ENCODE data around the gene PTPN21. TPM values are rescaled to one million over a fixed set of nuclear protein-coding genes. Genes with fewer than 3 reads are reported as not detected.

The PTPN21 gene
- polyA plus RNA-seq, 1 of the 3 experiments (the other 2 are of a cell fraction), result 5.6 TPM

DNA sequence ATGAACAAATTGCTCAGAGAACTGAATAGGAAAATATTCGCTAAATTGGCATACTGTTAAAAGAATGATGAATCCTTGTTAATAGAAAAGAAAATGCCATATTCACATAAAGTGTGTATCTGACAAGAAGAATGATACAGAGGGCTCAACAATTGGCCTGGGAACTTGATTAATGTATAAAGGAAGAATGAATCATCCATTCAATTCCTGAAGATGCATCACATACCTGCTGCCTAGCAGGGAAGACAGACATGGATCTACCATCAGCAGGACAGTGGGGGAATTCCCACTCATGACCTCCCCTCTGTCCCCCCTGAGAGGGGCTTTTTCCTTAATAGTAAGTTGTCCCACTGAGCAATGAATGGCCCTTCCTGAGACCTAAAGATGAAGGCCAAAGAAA lies 13.5 kb downstream of the PTPN21 start:
- no peak overlapping the region for H2AFZ ChIP-seq (ENCODE audit: low read depth)
- H3K27me3 ChIP-seq (ENCODE audit: insufficient read depth), result no peaks in the 10 kb centered on the region
- CTCF ChIA-PET, result interaction anchor here (1.1 kb wide), 1 partner anchor 11 kb away, joined by 3 read pairs; no protein-coding TSS in a partner anchor
- DNase-seq, result no peak
- 54% methylated on average over 1 of the region's 1 CpG for WGBS (ENCODE audit: low lambda C conversion rate)
- H3K4me2 ChIP-seq, result peak overlapping the region; percentile 31; the same call in 1 of the 2 replicates
- POLR2A ChIA-PET, result no interaction called here
- no peaks in the 10 kb centered on the region for H3K9me2 ChIP-seq
- H3K4me1 ChIP-seq (ENCODE audit: control insufficient read depth in 1 of 2, insufficient read depth in 2 of 2, low read depth in 1 of 2, low read length in 1 of 2), result peaks cover 0 to 5% of the 10 kb centered on the region in 2 experiments; a peak in 2 of 4 replicates
- H3K9ac ChIP-seq, result no peak overlapping the region
- no peak overlapping the region for H3K4me3 ChIP-seq (ENCODE audit: low read depth in 2 of 2, low read length in 1 of 2)
- H3K79me2 ChIP-seq (ENCODE audit: insufficient read depth), result peaks cover 94% of the 10 kb centered on the region
- peak; percentile 58 for TF ChIP-seq JUND (IDR thresholded peaks at IDR 0.05)
- TF ChIP-seq, protein P1, sequence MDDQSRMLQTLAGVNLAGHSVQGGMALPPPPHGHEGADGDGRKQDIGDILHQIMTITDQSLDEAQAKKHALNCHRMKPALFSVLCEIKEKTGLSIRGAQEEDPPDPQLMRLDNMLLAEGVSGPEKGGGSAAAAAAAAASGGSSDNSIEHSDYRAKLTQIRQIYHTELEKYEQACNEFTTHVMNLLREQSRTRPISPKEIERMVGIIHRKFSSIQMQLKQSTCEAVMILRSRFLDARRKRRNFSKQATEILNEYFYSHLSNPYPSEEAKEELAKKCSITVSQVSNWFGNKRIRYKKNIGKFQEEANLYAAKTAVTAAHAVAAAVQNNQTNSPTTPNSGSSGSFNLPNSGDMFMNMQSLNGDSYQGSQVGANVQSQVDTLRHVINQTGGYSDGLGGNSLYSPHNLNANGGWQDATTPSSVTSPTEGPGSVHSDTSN (IDR thresholded peaks at IDR 0.05), result peak; percentile 88
- TF ChIP-seq FOSL2 (IDR thresholded peaks at IDR 0.05; ENCODE audit: borderline replicate concordance, low read depth), result peak; percentile 48; the same call in 1 of the 2 replicates
- TF ChIP-seq TCF12 (IDR thresholded peaks at IDR 0.05), result peak; percentile 29; the same call in 1 of the 2 replicates
- TF ChIP-seq EZH2phosphoT487 (IDR thresholded peaks at IDR 0.05; ENCODE audit: borderline replicate concordance, low read depth), result no peak
- TF ChIP-seq, protein P2, sequence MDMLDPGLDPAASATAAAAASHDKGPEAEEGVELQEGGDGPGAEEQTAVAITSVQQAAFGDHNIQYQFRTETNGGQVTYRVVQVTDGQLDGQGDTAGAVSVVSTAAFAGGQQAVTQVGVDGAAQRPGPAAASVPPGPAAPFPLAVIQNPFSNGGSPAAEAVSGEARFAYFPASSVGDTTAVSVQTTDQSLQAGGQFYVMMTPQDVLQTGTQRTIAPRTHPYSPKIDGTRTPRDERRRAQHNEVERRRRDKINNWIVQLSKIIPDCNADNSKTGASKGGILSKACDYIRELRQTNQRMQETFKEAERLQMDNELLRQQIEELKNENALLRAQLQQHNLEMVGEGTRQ (IDR thresholded peaks at IDR 0.05; ENCODE audit: borderline replicate concordance, low read depth, low read length), result no peak
- peaks cover 16% of the 10 kb centered on the region for H4K20me1 ChIP-seq (ENCODE audit: insufficient read depth)
- H3K27ac ChIP-seq (ENCODE audit: low read depth in 2 of 2, low read length in 1 of 2), result peak overlapping the region in 1 of 2 experiments; percentile 28; a peak in 1 of 4 replicates
- H3F3A ChIP-seq (replicated peaks; ENCODE audit: insufficient read depth), result peaks cover 6% of the 10 kb centered on the region
- H3K36me3 ChIP-seq (replicated peaks in 1 of 2; ENCODE audit: control insufficient read depth in 1 of 2, insufficient read depth in 2 of 2, low read length in 1 of 2), result peaks cover 21 to 41% of the 10 kb centered on the region in 2 experiments
- no peaks in the 10 kb centered on the region for H3K9me3 ChIP-seq

DNA sequence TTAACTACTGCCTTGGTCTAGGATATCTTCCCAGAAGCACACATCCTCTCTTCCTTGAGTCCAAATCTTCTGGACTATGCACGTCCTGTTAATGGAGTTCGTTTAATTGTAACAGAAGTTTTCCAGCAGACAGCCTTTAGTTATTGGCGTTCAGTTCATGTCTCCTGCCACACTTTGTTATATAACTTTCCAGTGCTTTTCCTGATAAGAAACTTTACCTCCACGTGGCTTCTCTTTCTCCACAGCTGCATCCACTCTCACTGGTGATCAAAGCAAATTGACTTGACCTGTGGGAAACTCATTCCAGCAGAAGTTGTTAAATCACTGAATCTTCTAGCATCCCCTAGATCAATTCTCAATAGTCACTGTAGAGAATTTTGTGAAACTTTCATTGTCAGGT lies 19.0 kb downstream of the PTPN21 start:
- TF ChIP-seq FOXJ3 (CRISPR knock-in tag; IDR thresholded peaks at IDR 0.05) (no peak), MEF2A (IDR thresholded peaks at IDR 0.05; ENCODE audit: borderline replicate concordance, low read depth) (no peak), RCOR1 (IDR thresholded peaks at IDR 0.05; ENCODE audit: low read length) (no peak), POLR2AphosphoS5 (IDR thresholded peaks at IDR 0.05; ENCODE audit: low read depth, low read length) (no peak), NRF1 (IDR thresholded peaks at IDR 0.05; ENCODE audit: low read depth, low read length) (no peak), YY1 (IDR thresholded peaks at IDR 0.05; ENCODE audit: low read depth) (no peak), TEAD4 (IDR thresholded peaks at IDR 0.05; ENCODE audit: borderline replicate concordance, insufficient read depth) (no peak)
- TF ChIP-seq, protein P3, sequence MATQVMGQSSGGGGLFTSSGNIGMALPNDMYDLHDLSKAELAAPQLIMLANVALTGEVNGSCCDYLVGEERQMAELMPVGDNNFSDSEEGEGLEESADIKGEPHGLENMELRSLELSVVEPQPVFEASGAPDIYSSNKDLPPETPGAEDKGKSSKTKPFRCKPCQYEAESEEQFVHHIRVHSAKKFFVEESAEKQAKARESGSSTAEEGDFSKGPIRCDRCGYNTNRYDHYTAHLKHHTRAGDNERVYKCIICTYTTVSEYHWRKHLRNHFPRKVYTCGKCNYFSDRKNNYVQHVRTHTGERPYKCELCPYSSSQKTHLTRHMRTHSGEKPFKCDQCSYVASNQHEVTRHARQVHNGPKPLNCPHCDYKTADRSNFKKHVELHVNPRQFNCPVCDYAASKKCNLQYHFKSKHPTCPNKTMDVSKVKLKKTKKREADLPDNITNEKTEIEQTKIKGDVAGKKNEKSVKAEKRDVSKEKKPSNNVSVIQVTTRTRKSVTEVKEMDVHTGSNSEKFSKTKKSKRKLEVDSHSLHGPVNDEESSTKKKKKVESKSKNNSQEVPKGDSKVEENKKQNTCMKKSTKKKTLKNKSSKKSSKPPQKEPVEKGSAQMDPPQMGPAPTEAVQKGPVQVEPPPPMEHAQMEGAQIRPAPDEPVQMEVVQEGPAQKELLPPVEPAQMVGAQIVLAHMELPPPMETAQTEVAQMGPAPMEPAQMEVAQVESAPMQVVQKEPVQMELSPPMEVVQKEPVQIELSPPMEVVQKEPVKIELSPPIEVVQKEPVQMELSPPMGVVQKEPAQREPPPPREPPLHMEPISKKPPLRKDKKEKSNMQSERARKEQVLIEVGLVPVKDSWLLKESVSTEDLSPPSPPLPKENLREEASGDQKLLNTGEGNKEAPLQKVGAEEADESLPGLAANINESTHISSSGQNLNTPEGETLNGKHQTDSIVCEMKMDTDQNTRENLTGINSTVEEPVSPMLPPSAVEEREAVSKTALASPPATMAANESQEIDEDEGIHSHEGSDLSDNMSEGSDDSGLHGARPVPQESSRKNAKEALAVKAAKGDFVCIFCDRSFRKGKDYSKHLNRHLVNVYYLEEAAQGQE (IDR thresholded peaks at IDR 0.05; ENCODE audit: low read depth, low read length), result no peak
- TF ChIP-seq, protein P4, sequence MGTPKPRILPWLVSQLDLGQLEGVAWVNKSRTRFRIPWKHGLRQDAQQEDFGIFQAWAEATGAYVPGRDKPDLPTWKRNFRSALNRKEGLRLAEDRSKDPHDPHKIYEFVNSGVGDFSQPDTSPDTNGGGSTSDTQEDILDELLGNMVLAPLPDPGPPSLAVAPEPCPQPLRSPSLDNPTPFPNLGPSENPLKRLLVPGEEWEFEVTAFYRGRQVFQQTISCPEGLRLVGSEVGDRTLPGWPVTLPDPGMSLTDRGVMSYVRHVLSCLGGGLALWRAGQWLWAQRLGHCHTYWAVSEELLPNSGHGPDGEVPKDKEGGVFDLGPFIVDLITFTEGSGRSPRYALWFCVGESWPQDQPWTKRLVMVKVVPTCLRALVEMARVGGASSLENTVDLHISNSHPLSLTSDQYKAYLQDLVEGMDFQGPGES (IDR thresholded peaks at IDR 0.05; ENCODE audit: low read depth, low read length), result no peak
- TF ChIP-seq, protein P1 (IDR thresholded peaks at IDR 0.05), result no peak
- TF ChIP-seq, protein P5, sequence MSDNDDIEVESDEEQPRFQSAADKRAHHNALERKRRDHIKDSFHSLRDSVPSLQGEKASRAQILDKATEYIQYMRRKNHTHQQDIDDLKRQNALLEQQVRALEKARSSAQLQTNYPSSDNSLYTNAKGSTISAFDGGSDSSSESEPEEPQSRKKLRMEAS (IDR thresholded peaks at IDR 0.05; ENCODE audit: low read depth), result no peak
- TF ChIP-seq, protein P2 (IDR thresholded peaks at IDR 0.05; ENCODE audit: borderline replicate concordance, low read depth, low read length), result no peak
- CTCF ChIA-PET, result no interaction called here
- 88% methylated on average over 4 of the region's 4 CpGs for WGBS (ENCODE audit: low lambda C conversion rate)

More for the DNA sequence above, 19.0 kb downstream of the PTPN21 start:
- peaks cover 70% of the 10 kb centered on the region for H3K79me2 ChIP-seq (ENCODE audit: insufficient read depth)
- H3K4me2 ChIP-seq, result no peak overlapping the region
- no peaks in the 10 kb centered on the region for H3K27me3 ChIP-seq (ENCODE audit: insufficient read depth)
- no peak overlapping the region for H3K4me3 ChIP-seq (ENCODE audit: low read depth in 2 of 2, low read length in 1 of 2)
- no peaks in the 10 kb centered on the region for H3K4me1 ChIP-seq (ENCODE audit: control insufficient read depth in 1 of 2, insufficient read depth in 2 of 2, low read depth in 1 of 2, low read length in 1 of 2)
- H3K36me3 ChIP-seq (replicated peaks in 1 of 2; ENCODE audit: control insufficient read depth in 1 of 2, insufficient read depth in 2 of 2, low read length in 1 of 2), result peaks cover 30 to 34% of the 10 kb centered on the region in 2 experiments
- no peak overlapping the region for H3K9ac ChIP-seq
- no peaks in the 10 kb centered on the region for H3F3A ChIP-seq (replicated peaks; ENCODE audit: insufficient read depth)
- no peak overlapping the region for H2AFZ ChIP-seq (ENCODE audit: low read depth)
- no peak for DNase-seq
- no peaks in the 10 kb centered on the region for H3K9me3 ChIP-seq
- peaks cover 10% of the 10 kb centered on the region for H4K20me1 ChIP-seq (ENCODE audit: insufficient read depth)
- no peak overlapping the region for H3K27ac ChIP-seq (ENCODE audit: low read depth in 2 of 2, low read length in 1 of 2)
- H3K9me2 ChIP-seq, result no peaks in the 10 kb centered on the region
- POLR2A ChIA-PET, result no interaction called here

Data from SK-N-SH (cell line).